Measurements from ENCODE around the gene MARVELD1.

MARVELD1 gene

DNA sequence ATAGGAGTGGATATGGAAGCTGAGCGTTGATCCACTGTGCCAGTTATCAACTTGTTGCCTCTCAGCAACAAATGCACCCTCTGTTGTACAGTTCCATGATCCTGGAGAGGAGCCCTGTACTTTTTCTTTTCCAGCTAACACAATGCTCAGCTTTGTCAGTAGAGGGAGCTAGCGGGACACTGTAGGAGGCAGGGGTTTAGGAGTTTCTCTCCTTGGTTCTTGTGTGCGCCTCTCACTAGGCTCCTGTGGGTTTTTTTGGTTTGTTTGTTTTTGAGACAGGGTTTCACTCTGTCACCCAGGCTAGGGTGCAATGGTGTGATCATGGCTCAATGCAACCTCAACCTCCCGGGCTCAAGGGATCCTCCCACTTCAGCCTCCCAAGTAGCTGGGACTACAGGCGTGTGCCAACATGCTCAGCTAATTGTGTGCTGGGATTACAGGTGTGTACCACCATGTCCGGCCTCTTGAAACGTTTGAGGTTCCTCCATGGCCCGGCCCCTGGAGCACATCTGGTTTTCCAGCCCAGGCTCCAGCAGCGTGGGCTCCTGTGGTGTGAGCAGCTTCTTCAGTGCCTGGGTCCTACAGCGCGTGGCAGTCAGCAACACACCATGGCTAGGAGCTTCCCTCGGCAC is 12.0 kb upstream of the MARVELD1 start:
- TF ChIP-seq, protein P1, sequence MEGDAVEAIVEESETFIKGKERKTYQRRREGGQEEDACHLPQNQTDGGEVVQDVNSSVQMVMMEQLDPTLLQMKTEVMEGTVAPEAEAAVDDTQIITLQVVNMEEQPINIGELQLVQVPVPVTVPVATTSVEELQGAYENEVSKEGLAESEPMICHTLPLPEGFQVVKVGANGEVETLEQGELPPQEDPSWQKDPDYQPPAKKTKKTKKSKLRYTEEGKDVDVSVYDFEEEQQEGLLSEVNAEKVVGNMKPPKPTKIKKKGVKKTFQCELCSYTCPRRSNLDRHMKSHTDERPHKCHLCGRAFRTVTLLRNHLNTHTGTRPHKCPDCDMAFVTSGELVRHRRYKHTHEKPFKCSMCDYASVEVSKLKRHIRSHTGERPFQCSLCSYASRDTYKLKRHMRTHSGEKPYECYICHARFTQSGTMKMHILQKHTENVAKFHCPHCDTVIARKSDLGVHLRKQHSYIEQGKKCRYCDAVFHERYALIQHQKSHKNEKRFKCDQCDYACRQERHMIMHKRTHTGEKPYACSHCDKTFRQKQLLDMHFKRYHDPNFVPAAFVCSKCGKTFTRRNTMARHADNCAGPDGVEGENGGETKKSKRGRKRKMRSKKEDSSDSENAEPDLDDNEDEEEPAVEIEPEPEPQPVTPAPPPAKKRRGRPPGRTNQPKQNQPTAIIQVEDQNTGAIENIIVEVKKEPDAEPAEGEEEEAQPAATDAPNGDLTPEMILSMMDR (IDR thresholded peaks at IDR 0.05; ENCODE audit: low read length) = peak; percentile 88
- TF ChIP-seq EZH2 (optimal IDR thresholded peaks at IDR 0.05; ENCODE audit: low read depth, low read length) = no peak
- Histone ChIP-seq H3K9ac (ENCODE audit: low read length) (no peak overlapping the region), H3K9me2 (replicated peaks; ENCODE audit: insufficient read depth, low read length) (no peaks in the 10 kb centered on the region), H3K79me2 (ENCODE audit: low read length) (no peaks in the 10 kb centered on the region), H3K4me1 (ENCODE audit: low read length) (no peaks in the 10 kb centered on the region; the same call in 1 of the 2 replicates), H3K4me2 (ENCODE audit: low read depth, low read length) (no peak overlapping the region), H3K9me3 (replicated peaks; ENCODE audit: insufficient read depth, low read length) (no peaks in the 10 kb centered on the region), H3K4me3 (ENCODE audit: low read length) (no peak overlapping the region), H3K27ac (ENCODE audit: low read length) (no peak overlapping the region), H3K36me3 (replicated peaks; ENCODE audit: insufficient read depth, low read length) (no peaks in the 10 kb centered on the region), H3F3A (ENCODE audit: insufficient read depth, low read length) (no peaks in the 10 kb centered on the region), H2AFZ (ENCODE audit: low read length) (0 out of 2 replicates have a peak overlapping the region, but pooled peaks have one; percentile 8), H4K20me1 (ENCODE audit: insufficient read depth, low read length) (no peaks in the 10 kb centered on the region), H3K27me3 (replicated peaks; ENCODE audit: insufficient read depth, low read length) (no peaks in the 10 kb centered on the region)
- DNase-seq = peak; percentile 67

DNA sequence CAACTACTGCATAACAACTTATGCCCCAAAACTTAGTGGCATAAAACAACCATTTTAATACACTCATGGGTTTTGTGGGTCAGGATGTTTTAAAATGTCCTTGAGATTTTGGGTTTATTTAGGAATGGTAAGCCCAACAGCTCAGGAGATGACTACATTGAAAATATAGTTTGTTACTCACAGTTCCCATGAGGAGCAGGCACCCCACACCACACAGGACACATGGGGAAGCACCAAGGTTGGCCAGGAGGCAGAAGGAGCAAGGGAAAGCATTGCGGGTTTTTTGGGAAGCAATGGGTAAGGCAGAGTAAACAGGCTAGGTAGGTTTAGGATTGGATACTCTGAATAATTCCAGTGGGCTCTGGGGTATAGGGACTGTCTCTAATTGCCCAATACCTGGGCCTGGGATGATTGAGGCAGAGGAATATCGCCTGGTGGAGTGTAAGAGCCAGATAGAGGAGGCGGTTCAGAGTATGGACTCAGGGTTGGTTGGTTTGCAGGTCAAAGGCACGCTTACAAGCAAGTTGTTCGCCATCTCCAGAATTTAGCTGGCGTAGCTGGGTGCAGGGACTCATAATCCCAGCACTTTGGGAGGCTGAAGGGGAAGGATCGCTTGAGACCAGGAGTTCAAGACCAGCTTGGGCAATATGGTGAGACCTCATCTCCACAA is 10.0 kb upstream of the MARVELD1 start:
- H3K27ac ChIP-seq (ENCODE audit: low read length) = no peak overlapping the region
- H3K9me3 ChIP-seq (replicated peaks; ENCODE audit: insufficient read depth, low read length) = no peaks in the 10 kb centered on the region
- H3K27me3 ChIP-seq (replicated peaks; ENCODE audit: insufficient read depth, low read length) = no peaks in the 10 kb centered on the region
- H3K36me3 ChIP-seq (replicated peaks; ENCODE audit: insufficient read depth, low read length) = no peaks in the 10 kb centered on the region
- H3K9me2 ChIP-seq (replicated peaks; ENCODE audit: insufficient read depth, low read length) = no peaks in the 10 kb centered on the region
- no peaks in the 10 kb centered on the region for H4K20me1 ChIP-seq (ENCODE audit: insufficient read depth, low read length)
- no peak overlapping the region for H2AFZ ChIP-seq (ENCODE audit: low read length)
- H3K79me2 ChIP-seq (ENCODE audit: low read length) = no peaks in the 10 kb centered on the region
- H3K4me1 ChIP-seq (ENCODE audit: low read length) = no peaks in the 10 kb centered on the region; the same call in 1 of the 2 replicates
- TF ChIP-seq EZH2 (optimal IDR thresholded peaks at IDR 0.05; ENCODE audit: low read depth, low read length) = no peak
- TF ChIP-seq, protein P1 (IDR thresholded peaks at IDR 0.05; ENCODE audit: low read length) = no peak
- no peak for TF ChIP-seq EZH2phosphoT487 (IDR thresholded peaks at IDR 0.05; ENCODE audit: low read length)
- H3K4me2 ChIP-seq (ENCODE audit: low read depth, low read length) = no peak overlapping the region
- H3F3A ChIP-seq (ENCODE audit: insufficient read depth, low read length) = no peaks in the 10 kb centered on the region
- H3K4me3 ChIP-seq (ENCODE audit: low read length) = no peak overlapping the region
- H3K9ac ChIP-seq (ENCODE audit: low read length) = no peak overlapping the region
- no peak for DNase-seq

DNA sequence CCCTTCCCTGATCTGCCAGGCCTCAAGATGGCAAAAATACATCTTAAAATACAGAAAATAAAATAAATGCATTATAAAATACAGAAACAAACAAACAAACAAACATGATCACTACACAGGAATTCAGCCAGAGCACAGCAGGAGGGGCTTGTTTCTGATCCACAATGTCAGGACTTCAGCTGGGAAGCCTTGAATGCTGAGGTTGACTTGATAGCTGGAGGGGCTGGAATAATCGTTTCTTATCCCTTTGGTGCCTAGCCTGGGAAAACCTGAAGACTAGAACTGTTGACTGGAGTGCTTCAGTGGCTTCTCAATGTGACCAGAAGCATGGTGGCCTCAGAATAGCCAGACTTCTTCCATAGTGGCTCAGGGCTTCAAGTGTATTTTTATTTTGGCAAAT is 9.2 kb upstream of the MARVELD1 start:
- H3K27ac ChIP-seq (ENCODE audit: low read length) = no peak overlapping the region
- H3K27me3 ChIP-seq (replicated peaks; ENCODE audit: insufficient read depth, low read length) = no peaks in the 10 kb centered on the region
- no peaks in the 10 kb centered on the region for H3K36me3 ChIP-seq (replicated peaks; ENCODE audit: insufficient read depth, low read length)
- H3K9me2 ChIP-seq (replicated peaks; ENCODE audit: insufficient read depth, low read length) = no peaks in the 10 kb centered on the region
- H3K9ac ChIP-seq (ENCODE audit: low read length) = no peak overlapping the region
- H2AFZ ChIP-seq (ENCODE audit: low read length) = no peak overlapping the region
- no peak overlapping the region for H3K4me2 ChIP-seq (ENCODE audit: low read depth, low read length)
- no peaks in the 10 kb centered on the region for H3K9me3 ChIP-seq (replicated peaks; ENCODE audit: insufficient read depth, low read length)
- H3K79me2 ChIP-seq (ENCODE audit: low read length) = no peaks in the 10 kb centered on the region
- no peak overlapping the region for H3K4me3 ChIP-seq (ENCODE audit: low read length)
- DNase-seq = no peak
- H3K4me1 ChIP-seq (ENCODE audit: low read length) = no peaks in the 10 kb centered on the region; the same call in 1 of the 2 replicates
- no peak for TF ChIP-seq EZH2 (optimal IDR thresholded peaks at IDR 0.05; ENCODE audit: low read depth, low read length)
- TF ChIP-seq EZH2phosphoT487 (IDR thresholded peaks at IDR 0.05; ENCODE audit: low read length) = no peak
- H3F3A ChIP-seq (ENCODE audit: insufficient read depth, low read length) = no peaks in the 10 kb centered on the region
- H4K20me1 ChIP-seq (ENCODE audit: insufficient read depth, low read length) = no peaks in the 10 kb centered on the region
